Erythroblast (primary cell): ENCODE measurements around the gene FIGNL1.

ENCODE experiments used
- GATA1 ChIP-seq: IDR thresholded peaks from 2 replicates; pipeline ENCODE4 v1.6.1; 2011; ENCODE audit warnings: low read depth, mild to moderate bottlenecking, control low read depth, low read length, moderate library complexity
- POLR2A ChIP-seq: IDR thresholded peaks from 2 replicates; pipeline ENCODE4 v1.6.1; 2011; ENCODE audit warnings: mild to moderate bottlenecking, low read length

DNA sequence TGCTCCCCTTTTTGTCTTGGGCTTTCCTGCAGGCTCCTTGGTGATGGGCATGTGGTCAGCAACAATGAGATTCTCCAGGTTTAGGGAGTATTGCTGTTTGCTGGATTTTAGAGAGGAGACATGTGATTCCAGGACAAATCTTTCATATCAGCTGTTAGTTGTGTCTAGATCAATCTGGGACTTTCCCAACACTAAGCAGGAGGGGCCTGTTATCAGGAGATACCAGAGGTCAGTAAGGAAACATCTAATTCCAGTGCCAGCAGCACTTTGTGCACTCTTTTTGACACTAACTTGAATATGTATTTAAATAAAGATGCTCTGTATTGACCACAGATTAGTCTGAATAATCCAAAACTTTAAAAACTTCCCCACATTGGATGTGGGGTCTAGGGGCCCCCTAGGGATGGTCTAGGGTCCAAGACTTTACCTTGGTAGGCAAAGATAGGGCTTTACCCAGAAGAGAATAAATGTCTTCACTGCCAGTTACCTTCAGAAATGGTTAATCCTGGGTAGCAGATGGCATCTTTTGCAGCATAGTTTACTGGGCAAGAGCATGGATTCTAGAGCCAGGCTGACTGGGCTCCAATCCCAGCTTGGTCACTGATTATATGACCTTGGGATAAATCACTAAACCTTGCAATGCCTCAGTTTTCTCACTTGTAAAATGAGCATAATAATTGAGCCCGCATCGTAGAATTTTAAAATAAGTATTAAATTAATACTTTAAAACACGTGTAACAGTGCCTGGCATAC is 6.4 kb upstream of the FIGNL1 start:
- TF ChIP-seq POLR2A (no peak), GATA1 (no peak)
